ENCODE data around the gene CA10. TPM values are rescaled to one million over a fixed set of nuclear protein-coding genes. Genes with fewer than 3 reads are reported as not detected.

Gene CA10
- total RNA-seq, 2 donors from 2014 or later: not detected

GRCh38 chr17:51819341-51820219 is 338.9 kb downstream of the CA10 start:
- no peaks in the 10 kb centered on the region for H3K27me3 ChIP-seq
- DNase-seq (ENCODE audit: low spot score): no peak
- H3K27ac ChIP-seq: no peak overlapping the region
- H3K4me3 ChIP-seq: no peak overlapping the region
- H3K4me1 ChIP-seq: no peaks in the 10 kb centered on the region
- no peaks in the 10 kb centered on the region for H3K9me3 ChIP-seq
- no peak for TF ChIP-seq CTCF (IDR thresholded peaks at IDR 0.05)
- no peaks in the 10 kb centered on the region for H3K36me3 ChIP-seq

GRCh38 chr17:51818777-51819176 is 339.7 kb downstream of the CA10 start:
- no peak for TF ChIP-seq CTCF (IDR thresholded peaks at IDR 0.05)
- Histone ChIP-seq H3K9me3 (no peaks in the 10 kb centered on the region), H3K27me3 (no peaks in the 10 kb centered on the region), H3K4me1 (no peaks in the 10 kb centered on the region), H3K4me3 (no peak overlapping the region), H3K27ac (no peak overlapping the region), H3K36me3 (no peaks in the 10 kb centered on the region)
- DNase-seq (ENCODE audit: low spot score): no peak

DNA sequence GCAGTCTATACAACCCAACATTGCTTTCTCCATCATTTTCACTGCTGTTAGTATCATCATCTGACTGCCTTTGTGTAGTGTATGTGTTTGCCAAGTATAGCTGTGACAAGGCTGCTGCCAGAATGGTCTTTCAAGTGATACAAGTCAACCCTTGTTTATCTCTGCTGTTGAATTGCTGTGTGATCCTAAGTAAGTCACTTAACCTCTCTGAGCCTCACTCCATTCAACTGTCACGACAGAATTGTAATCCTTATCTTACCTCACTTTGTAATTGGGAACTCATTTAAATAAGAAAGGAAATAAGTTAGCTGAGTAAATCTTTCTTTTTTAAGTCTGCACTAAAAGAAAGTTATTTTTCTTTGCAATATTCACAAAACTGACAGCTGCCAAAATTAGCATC is 340.6 kb downstream of the CA10 start:
- no peak for DNase-seq (ENCODE audit: low spot score)
- no peak for TF ChIP-seq CTCF (IDR thresholded peaks at IDR 0.05)

GRCh38 chr17:51817117-51817516 is 341.4 kb downstream of the CA10 start:
- no peaks in the 10 kb centered on the region for H3K27me3 ChIP-seq
- TF ChIP-seq CTCF (IDR thresholded peaks at IDR 0.05): no peak
- H3K36me3 ChIP-seq: no peaks in the 10 kb centered on the region
- DNase-seq (ENCODE audit: low spot score): no peak
- H3K4me3 ChIP-seq: no peak overlapping the region
- no peaks in the 10 kb centered on the region for H3K4me1 ChIP-seq
- no peaks in the 10 kb centered on the region for H3K9me3 ChIP-seq
- H3K27ac ChIP-seq: no peak overlapping the region

More for the DNA sequence above, 340.6 kb downstream of the CA10 start:
- Histone ChIP-seq H3K4me3 (no peak overlapping the region), H3K4me1 (no peaks in the 10 kb centered on the region), H3K36me3 (no peaks in the 10 kb centered on the region), H3K27ac (no peak overlapping the region), H3K9me3 (no peaks in the 10 kb centered on the region), H3K27me3 (no peaks in the 10 kb centered on the region)

DNA sequence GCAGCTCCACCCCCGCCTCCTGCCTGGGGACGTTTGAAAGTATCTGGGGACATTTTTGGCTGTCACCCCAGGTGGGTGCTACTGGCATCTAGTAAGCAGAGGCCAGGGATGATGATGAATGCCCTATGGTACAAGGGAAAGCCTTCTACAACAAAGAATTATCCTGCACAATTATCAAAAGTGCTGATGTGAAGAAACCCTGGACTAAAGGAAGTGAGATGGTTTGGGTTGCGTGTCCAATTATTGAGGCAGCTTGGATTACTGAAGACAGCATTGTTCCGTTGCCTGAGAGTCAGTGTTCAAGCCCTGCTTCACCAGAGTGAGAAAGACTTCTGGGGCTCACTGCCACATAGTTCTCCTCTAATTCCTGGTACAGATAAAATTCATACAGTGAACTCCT is 343.4 kb downstream of the CA10 start:
- no peak overlapping the region for H3K4me3 ChIP-seq
- H3K27ac ChIP-seq: no peak overlapping the region
- H3K36me3 ChIP-seq: no peaks in the 10 kb centered on the region
- no peaks in the 10 kb centered on the region for H3K9me3 ChIP-seq
- H3K27me3 ChIP-seq: no peaks in the 10 kb centered on the region
- H3K4me1 ChIP-seq: no peaks in the 10 kb centered on the region
- no peak for DNase-seq (ENCODE audit: low spot score)
- no peak for TF ChIP-seq CTCF (IDR thresholded peaks at IDR 0.05)

DNA sequence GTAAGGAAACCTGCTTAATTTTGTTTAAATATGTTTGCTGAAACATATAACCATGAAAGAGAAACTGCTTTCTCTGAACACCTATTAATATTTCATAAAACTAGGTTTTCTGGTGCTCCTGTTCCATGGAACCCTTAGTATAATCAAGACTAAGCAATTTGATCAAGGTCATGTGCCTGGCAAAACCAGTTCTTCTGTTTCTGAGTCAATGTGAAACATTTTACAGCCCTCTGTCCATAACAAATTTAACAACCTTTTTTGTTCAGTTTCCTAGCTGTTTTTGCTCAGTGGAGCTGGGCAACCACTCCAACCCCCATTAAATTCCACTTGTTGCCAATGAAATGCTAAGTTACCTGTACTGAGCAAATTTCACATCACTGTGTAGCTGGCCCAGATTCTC is 344.0 kb downstream of the CA10 start:
- TF ChIP-seq CTCF (IDR thresholded peaks at IDR 0.05): no peak
- no peak for DNase-seq (ENCODE audit: low spot score)
- H3K4me3 ChIP-seq: no peak overlapping the region
- no peaks in the 10 kb centered on the region for H3K4me1 ChIP-seq
- H3K27ac ChIP-seq: no peak overlapping the region
- H3K36me3 ChIP-seq: no peaks in the 10 kb centered on the region
- H3K9me3 ChIP-seq: no peaks in the 10 kb centered on the region
- H3K27me3 ChIP-seq: no peaks in the 10 kb centered on the region
